Stimulated activated CD8-positive, alpha-beta memory T cell treated with anti-CD3 and anti-CD28 coated beads, Interleukin-7, amount 100 ng/mL, for 24 hours (primary cell): ENCODE results near the gene RFK.

Source experiments
- DNase-seq: peaks from one replicate; pipeline ENCODE4 v3.0.0-alpha.2; 2020; ENCODE audit warnings: low read depth

RFK gene

DNA sequence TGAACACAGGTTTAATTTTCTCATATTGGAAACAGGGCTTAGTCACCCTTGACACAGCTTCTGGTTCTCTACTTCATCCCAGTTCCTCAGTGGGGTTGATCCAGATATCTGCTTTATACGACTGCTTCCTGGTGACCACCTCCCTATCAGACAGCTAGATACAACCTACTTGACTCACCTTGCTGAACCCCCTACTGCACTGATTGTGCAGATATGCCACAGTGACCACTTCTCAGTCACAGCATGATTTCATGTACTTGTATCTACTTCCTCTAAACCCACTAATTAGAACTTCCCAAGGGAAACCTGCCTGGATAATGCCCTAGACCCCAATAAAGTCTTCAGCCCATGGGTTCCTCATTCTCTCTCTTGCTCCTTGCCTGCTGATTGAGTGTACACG is 18.4 kb upstream of the RFK start:
- DNase-seq: no peak

DNA sequence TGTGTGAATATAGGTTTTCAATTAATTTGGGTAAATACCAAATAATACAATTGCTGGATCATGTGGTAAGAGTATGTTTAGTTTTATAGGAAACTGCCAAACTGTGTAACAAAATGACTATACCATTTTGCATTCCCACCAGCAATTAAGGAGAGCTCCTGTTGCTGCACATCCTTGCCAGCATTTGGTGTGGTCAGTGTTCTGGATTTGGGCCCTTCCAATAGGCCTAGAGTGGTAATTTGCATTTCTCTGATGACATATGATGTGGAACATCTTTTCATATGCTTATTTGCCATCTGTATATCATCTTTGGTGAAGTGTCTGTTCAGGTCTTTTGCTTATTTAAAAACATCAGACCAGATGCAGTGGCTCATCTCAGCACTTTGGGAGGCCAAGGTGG is 11.6 kb upstream of the RFK start:
- no peak for DNase-seq

DNA sequence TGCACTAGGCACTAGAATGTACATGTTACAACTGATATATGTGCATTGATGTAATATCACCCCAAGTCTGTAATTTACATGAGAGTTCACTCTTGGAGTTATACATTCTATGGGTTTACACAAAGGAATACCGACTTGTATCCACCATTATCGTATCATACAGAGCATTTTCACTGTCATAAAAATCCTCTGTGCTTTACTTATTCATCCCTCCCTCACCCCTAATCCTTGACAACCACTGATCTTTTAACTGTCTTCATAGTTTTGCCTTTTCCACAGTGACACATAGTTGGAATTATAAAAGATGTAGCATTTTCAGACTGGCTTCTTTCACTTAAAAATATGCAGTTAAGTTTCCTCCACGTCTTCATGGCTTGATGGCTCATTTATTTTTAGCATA is 11.1 kb upstream of the RFK start:
- DNase-seq: no peak

- DNase-seq: no peak
Measured at GRCh38 chr9:76404401-76404800, 10.2 kb upstream of the RFK start.

GRCh38 chr9:76403352-76403751 is 9.1 kb upstream of the RFK start:
- no peak for DNase-seq

- no peak for DNase-seq
Measured at GRCh38 chr9:76401580-76402354, 7.5 kb upstream of the RFK start.

DNA sequence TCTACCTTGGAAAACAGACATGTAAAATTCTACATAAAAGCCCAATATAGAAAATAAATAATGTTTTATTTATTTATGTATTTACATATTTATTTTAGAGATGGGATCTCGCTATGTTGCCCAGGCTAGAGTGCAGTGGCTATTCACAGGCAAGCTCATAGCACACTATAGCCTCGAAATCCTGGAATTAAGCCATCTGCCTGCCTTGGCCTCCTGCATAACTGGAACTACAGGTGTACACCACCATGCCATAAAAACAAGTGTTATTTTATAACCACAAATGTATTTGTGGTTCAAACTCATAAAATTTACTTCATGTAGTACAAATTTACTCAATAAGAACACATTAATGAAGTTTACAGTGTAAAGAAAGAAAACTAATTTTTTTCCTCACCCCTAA is 7.0 kb upstream of the RFK start:
- no peak for DNase-seq

GRCh38 chr9:76400534-76401096 is 6.4 kb upstream of the RFK start:
- no peak for DNase-seq

GRCh38 chr9:76399856-76400255 is 5.6 kb upstream of the RFK start:
- no peak for DNase-seq

DNA sequence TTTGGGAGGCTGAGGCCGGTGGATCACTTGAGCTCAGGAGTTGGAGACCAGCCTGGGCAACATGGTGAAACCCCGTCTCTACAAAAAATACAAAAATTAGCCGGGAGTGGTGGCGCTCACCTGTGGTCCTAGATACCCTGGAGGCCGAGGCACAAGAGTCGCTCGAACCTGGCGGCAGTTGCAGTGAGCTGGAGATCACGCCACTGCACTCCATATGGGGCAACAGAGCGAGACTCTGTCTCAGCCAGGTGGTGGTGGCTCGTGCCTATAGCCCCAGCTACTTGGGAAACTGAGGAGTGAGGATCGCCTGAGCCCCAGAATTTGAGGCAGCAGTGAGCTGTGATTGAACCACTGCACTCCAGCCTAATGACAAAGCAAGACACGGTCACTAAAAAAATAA is 2.4 kb upstream of the RFK start:
- DNase-seq: no peak

GRCh38 chr9:76396144-76396543 is 1.9 kb upstream of the RFK start:
- DNase-seq: no peak

DNA sequence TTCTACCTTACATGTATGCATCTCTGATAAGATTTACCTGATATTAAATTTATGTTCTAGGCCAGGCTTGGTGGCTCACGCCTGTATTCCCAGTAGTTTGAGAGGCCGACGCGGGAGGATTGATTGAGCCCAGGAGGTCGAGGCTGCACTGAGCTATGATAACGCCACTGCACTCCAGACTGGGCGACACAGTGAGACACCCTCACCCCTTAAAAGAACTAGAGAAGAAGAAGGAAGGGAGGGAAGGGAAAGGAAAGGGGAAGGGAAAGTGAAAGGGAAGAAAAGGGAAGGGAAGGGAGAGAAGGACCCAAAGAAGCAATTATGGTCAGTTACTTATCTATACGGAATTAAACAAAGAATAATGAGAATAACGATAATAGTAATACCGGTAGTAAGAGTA is 1.2 kb upstream of the RFK start:
- DNase-seq: no peak

DNA sequence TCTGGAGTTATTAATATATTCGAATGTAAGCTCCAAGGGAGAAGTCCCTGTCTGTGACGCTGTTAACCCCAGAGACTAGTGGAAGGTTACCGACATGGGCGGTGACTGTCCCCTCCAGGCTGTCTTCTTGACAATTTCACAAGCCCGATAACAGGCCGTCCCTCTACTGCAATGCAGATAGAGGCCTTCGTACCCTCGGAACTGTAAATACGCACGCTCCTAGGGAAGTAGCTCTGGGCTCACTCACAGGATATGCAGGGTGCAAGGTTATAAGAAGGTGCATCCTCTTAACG is 680 bp upstream of the RFK start:
- peak; percentile 21 for DNase-seq

DNA sequence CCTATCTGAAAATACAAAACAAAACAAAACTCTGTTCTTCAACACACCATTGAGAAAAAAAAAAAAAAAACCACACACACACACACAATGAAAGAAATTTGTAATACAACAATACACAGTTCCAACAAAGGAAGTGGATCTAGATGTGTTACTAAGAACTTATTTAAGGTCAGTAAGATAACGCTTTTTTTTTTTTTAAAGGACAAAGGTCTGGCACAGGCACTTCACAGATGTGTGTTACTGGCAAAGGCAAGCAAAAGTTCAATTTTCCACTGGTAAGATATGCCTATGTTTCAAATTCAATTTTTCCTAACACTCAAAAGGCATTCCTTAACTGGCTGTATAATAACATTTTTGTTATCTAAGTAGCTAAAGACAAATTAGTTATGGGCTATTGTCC is 3.6 kb downstream of the RFK start:
- no peak for DNase-seq

GRCh38 chr9:76379494-76379893 is 14.7 kb downstream of the RFK start:
- DNase-seq: no peak

DNA sequence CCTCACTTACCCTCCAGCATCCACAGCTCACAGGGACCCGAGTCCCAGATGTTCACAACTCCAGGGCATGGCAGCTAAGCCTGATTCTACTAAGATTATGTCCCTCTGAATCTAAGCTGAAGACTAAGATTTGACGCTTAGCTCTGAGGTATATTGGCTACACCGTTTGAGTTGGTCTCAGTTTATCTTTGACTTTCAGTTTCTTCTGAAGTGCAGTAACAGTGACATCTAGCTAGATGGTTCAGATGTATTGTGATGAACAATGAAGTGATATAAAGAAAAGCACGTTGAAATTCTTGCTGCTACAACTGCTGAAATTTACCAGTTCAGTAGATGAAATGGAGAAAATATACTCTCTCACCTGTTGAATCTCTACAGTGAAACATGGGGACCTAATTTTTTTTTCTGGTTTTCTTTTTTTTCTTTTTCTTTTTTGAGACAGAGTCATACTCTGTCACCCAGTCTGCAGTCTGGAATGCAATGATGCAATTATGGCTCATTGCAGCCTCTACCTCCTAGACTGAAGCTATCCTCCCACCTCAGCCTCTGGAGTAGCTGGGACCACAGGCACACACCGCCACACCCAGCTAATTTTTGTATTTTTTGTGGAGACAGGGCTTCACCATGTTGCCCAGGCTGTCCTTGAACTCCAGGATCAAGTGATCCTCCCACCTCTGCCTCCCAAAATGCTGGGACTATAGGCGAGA is 15.7 kb downstream of the RFK start:
- no peak for DNase-seq

- no peak for DNase-seq
Measured at GRCh38 chr9:76377791-76378190, 16.4 kb downstream of the RFK start.

- DNase-seq: no peak
Measured at GRCh38 chr9:76374783-76375559, 19.3 kb downstream of the RFK start.

DNA sequence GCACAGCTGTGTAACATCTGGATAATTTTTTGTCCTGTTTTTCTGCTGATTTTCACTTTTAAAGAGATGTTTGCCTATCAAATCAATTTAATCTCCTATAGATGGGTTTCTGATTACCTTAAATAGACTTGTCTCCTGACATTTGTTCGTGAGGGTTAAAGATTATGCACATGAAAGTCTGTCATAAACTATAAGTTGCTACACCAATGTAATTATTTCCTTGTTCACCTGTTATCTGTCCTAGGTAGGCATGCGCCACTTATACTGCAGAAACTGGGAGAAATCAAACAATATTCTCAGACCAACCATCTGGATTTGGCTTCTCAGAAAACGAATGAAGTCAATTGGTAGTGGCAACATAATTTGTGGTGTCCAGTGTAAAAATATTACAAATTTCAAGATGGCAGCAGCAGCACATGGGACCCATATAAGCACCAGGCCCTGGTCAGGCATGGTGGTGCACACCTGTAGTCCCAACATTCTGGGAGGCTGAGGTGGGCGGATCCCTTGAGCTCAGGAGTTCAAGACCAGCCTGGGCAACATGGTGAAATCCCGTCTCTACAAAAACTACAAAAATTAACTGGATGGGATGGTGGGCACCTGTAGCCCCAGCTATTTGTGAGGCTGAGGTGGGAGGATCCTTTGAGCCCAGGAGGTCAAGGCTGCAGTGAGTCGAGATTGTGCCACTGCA is 20.3 kb downstream of the RFK start:
- no peak for DNase-seq

- no peak for DNase-seq
Measured at GRCh38 chr9:76373173-76373783, 20.9 kb downstream of the RFK start.

DNA sequence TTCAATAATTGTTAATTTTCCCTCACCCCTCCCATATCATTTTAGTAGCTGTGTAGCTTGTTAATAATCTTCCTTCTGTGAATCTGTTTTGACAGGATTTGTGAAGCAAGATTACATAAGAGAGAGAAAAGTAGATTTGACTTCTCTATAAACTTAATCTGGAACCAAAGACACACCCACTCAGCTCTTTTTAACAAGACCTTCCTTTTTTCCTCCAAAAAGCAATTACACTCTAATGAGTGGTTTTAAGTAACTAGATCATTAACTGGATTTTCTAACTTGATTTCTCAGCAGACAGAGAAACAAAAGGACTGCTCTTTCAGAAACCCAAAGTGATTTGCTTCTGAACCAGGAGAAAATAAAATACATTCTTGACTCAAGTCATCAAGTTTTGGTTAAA is 21.9 kb downstream of the RFK start:
- no peak for DNase-seq

GRCh38 chr9:76371901-76372300 is 22.3 kb downstream of the RFK start:
- no peak for DNase-seq
